Adrenal gland (tissue), 12 donors: ENCODE results near the gene DCANP1. TPM values are rescaled to one million over a fixed set of nuclear protein-coding genes. Genes with fewer than 3 reads are reported as not detected.

ENCODE experiments used
- DNase-seq, 7 donors: peaks; one replicate each; pipeline ENCODE4 v3.0.0-alpha.2; 2019 to 2020
- H3K27ac ChIP-seq, 5 donors: fragments of 200-600 bp; sonication (generic) in 4 of 5; 1 replicate in 3 of 5; 2 replicates in 2 of 5; pipeline versions ENCODE4 v1.5.1 to v1.8.0; 2016 to 2020; ENCODE audit warnings: mild to moderate bottlenecking in 1 of 5
- H3K27me3 ChIP-seq: fragments of 200-600 bp; 2 replicates; pipeline ENCODE4 v1.8.0; 2021
- H3K36me3 ChIP-seq, 2 donors: fragments of 200-600 bp; replicated peaks in 1 of 2; 1 replicate in 1 of 2; 2 replicates in 1 of 2; pipeline versions ENCODE4 v1.5.1 to v1.8.0; 2018 to 2022
- H3K4me1 ChIP-seq, 2 donors: fragments of 200-600 bp; replicated peaks in 1 of 2; 1 replicate in 1 of 2; 2 replicates in 1 of 2; pipeline versions ENCODE4 v1.5.1 to v1.8.0; 2018 to 2021
- H3K4me3 ChIP-seq, 4 donors: fragments of 200-600 bp; sonication (generic) in 3 of 4; one replicate each; pipeline ENCODE4 v1.5.1; 2016 to 2018
- H3K9me3 ChIP-seq, 3 donors: fragments of 200-600 bp; sonication (generic) in 1 of 3; replicated peaks in 1 of 3; 1 replicate in 2 of 3; 2 replicates in 1 of 3; pipeline versions ENCODE4 v1.5.1 to v1.8.0; 2016 to 2021
- CTCF ChIP-seq, 6 experiments: fragments of 450-650 bp in 4 of 6; fragments of 200-600 bp in 2 of 6; sonication (generic) in 1 of 6; IDR thresholded peaks; 1 replicate in 5 of 6; 2 replicates in 1 of 6; pipeline versions ENCODE4 v1.5.1 to v1.8.0; 2016 to 2021; ENCODE audit warnings: antibody characterized with exemption in 6 of 6, mild to moderate bottlenecking in 2 of 6, moderate library complexity in 1 of 6
- POLR2A ChIP-seq, 2 donors: fragments of 450-650 bp; IDR thresholded peaks; one replicate each; pipeline ENCODE4 v1.6.1; 2017; ENCODE audit warnings: antibody characterized with exemption in 2 of 2, mild to moderate bottlenecking in 2 of 2, moderate library complexity in 1 of 2
- WGBS, 4 donors: extraction: QIAGEN DNeasy Blood & Tissue Kit in 2 of 4; methylation state at CpG; one replicate each; pipeline versions ENCODE4 v1.1.5 to v1.1.7; 2013 to 2017; 5-methylcytosine and 5-hydroxymethylcytosine counted together
- intact Hi-C, 2 donors: fragments of 100-400 bp; cut with DNase I; formaldehyde crosslinking; loops; one replicate each; pipeline versions ENCODE4 v1.14.1 to v1.15.0; 2022 to 2023
- polyA plus RNA-seq, 3 donors: library from polyadenylated mRNA; stranded (reverse); fragments of 200-250 nt in 2 of 3; fragments of 350-450 nt in 1 of 3; fragmentation: Illumina TruSeq in 1 of 3; extraction: RNeasy Lipid Tissue Mini Kit (QIAGEN cat#74804) in 1 of 3; gene quantifications; one replicate each; pipeline ENCODE4 v1.2.3, GENCODE V29; 2013 to 2014
- total RNA-seq, 9 donors: library from RNA; depleted of rRNA in 4 of 9; stranded (reverse); fragments of >200 nt in 4 of 9; fragments of 120-200 nt in 1 of 9; fragmentation: NEBNext Ultra II Directional in 1 of 9; extraction: Animal tissue kit (Norgen Biotek cat#: 25700) in 1 of 9; gene quantifications; one replicate each; pipeline versions ENCODE4 v1.1.0 to v1.2.4, GENCODE V29; 2013 to 2023
- donor health status: healthy with polysubstance abuse.
- donor health status: Bipolar disorder and iron deficiency.
- donor health status: DM: yes; HTN: yes; CAD: no.
- donor health status: DM: no; HTN: no; CAD: no.
- donor health status: DM: no; HTN: no; CAD: no.
- donor health status: DM: yes; HTN: yes; CAD: no.

Gene DCANP1
- total and polyA plus RNA-seq, 12 donors: 0.08 TPM; not detected in 11

- H3K4me3 ChIP-seq: no peak overlapping the region
- no peaks in the 10 kb centered on the region for H3K27me3 ChIP-seq
- 67 to 88% (median 79%) methylated on average over 3 of the region's 3 CpGs for WGBS, 4 donors
- H3K27ac ChIP-seq: no peak overlapping the region
- intact Hi-C loops: no loop called here
- TF ChIP-seq POLR2A (IDR thresholded peaks at IDR 0.05) (no peak), CTCF (IDR thresholded peaks at IDR 0.05) (no peak)
- H3K36me3 ChIP-seq: no peaks in the 10 kb centered on the region
- DNase-seq: no peak
- H3K9me3 ChIP-seq: no peaks in the 10 kb centered on the region
- H3K4me1 ChIP-seq: no peaks in the 10 kb centered on the region
Observed at GRCh38 chr5:135450336-135450735, 3.2 kb upstream of the DCANP1 start.

- Histone ChIP-seq H3K36me3 (no peaks in the 10 kb centered on the region), H3K27ac (no peak overlapping the region), H3K4me3 (no peak overlapping the region), H3K9me3 (no peaks in the 10 kb centered on the region), H3K27me3 (no peaks in the 10 kb centered on the region), H3K4me1 (no peaks in the 10 kb centered on the region)
- no peak for TF ChIP-seq CTCF (IDR thresholded peaks at IDR 0.05)
- intact Hi-C loops: no loop called here
- WGBS, 4 donors: 92 to 96% (median 94%) methylated on average over 8 to 12 of the region's 12 CpGs
- no peak for DNase-seq
Observed at GRCh38 chr5:135449644-135450043, 2.5 kb upstream of the DCANP1 start.

DNA sequence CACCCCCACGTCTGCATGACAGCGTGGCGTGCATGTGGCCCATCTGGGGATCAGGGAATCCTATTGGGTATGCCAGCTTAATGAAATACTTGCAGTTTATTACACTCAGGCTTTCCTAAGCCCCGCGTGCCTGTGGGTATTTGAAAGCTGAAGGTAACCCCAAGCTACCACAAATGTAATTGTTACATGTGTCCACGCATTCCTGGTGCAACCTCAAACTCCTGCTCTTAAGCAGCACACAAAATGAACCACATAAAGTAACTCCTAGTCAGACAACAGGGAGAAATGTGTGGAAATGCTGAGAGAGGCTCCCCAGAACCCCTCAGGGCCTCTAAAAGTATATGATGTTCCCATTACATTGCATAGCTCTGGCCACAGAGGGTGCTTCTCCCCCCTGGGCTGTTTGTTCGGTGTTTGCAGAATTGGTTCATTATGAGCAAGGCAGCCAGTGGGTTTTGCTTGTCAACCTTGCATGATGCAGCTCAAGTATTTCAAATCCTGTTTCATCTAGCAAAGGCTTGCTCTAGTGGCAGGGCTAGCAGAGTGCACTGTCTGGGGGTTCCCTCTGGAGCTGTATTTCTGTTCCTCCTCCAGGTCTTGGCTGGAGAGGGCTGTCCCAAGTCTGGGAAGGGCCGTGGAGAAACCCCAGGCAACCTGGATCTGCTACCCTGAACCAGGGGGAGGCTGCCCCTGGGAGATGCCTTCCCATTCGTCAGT lies 1.8 kb upstream of the DCANP1 start:
- DNase-seq: peak in 1 of 7 donors; percentile 29
- 79 to 82% (median 81%) methylated on average over 8 to 9 of the region's 9 CpGs for WGBS, 4 donors
- no peaks in the 10 kb centered on the region for H3K27me3 ChIP-seq
- TF ChIP-seq CTCF (IDR thresholded peaks at IDR 0.05): no peak
- TF ChIP-seq POLR2A (IDR thresholded peaks at IDR 0.05): no peak
- no peak overlapping the region for H3K4me3 ChIP-seq
- no peaks in the 10 kb centered on the region for H3K9me3 ChIP-seq
- no peaks in the 10 kb centered on the region for H3K4me1 ChIP-seq
- H3K36me3 ChIP-seq: no peaks in the 10 kb centered on the region
- H3K27ac ChIP-seq: no peak overlapping the region
- intact Hi-C loops: no loop called here

DNA sequence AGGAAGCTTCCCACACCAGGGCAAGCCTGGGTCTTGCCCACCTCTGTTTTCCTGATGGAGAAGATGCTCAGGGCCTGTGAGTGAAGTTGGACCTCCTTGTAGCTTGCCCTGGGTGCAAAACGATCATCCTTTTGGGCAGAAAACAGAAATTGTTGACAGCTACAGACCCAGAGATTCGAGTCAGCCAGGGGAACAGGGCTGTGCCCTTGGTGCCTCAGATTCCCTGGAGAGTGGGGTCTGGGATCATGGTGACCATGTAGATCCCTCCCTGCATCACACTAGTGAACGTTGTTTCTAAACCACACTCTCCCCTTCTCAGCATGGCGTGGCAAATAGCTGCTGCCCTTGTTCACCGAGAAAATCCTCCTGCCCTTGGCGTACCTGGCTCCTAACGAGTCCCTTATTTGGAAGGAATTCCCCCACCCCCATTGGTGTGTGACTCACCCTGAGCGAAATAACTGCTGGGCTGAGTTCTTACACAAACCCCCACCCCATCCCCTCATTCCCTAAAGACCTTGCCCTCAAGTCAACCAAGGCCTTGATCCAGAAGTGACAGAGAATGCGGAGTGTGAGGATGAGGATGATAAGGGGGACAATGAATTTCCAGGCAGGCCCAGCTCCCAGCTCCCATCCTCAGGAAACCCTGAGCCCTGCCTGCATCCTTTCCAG lies 1.1 kb upstream of the DCANP1 start:
- H3K4me3 ChIP-seq: no peak overlapping the region
- H3K27ac ChIP-seq: no peak overlapping the region
- WGBS, 4 donors: 68 to 81% (median 74%) methylated on average over 9 of the region's 9 CpGs
- DNase-seq: peak in 1 of 7 donors; percentile 20
- H3K9me3 ChIP-seq: no peaks in the 10 kb centered on the region
- no peaks in the 10 kb centered on the region for H3K36me3 ChIP-seq
- intact Hi-C loops: no loop called here
- H3K4me1 ChIP-seq: no peaks in the 10 kb centered on the region
- TF ChIP-seq POLR2A (IDR thresholded peaks at IDR 0.05) (no peak), CTCF (IDR thresholded peaks at IDR 0.05) (no peak)
- no peaks in the 10 kb centered on the region for H3K27me3 ChIP-seq
